NB4 (cell line): ENCODE measurements around the gene MEGF11.

Experiments used
- MAX ChIP-seq: IDR thresholded peaks from 2 replicates; pipeline ENCODE4 v1.6.1; 2011; ENCODE audit warnings: low read depth, low read length
- POLR2A ChIP-seq: IDR thresholded peaks from 2 replicates; pipeline ENCODE4 v1.6.1; 2011; ENCODE audit warnings: mild to moderate bottlenecking; ENCODE audit not compliant: insufficient read length; ENCODE audit errors: extremely low read depth
- TF ChIP-seq, protein P1 (sequence below): IDR thresholded peaks from one replicate; pipeline ENCODE4 v1.5.1; 2012; ENCODE audit warnings: low read depth, low read length

GRCh38 chr15:65991721-65992483 lies 261.6 kb downstream of the MEGF11 start:
- TF ChIP-seq, protein P1, sequence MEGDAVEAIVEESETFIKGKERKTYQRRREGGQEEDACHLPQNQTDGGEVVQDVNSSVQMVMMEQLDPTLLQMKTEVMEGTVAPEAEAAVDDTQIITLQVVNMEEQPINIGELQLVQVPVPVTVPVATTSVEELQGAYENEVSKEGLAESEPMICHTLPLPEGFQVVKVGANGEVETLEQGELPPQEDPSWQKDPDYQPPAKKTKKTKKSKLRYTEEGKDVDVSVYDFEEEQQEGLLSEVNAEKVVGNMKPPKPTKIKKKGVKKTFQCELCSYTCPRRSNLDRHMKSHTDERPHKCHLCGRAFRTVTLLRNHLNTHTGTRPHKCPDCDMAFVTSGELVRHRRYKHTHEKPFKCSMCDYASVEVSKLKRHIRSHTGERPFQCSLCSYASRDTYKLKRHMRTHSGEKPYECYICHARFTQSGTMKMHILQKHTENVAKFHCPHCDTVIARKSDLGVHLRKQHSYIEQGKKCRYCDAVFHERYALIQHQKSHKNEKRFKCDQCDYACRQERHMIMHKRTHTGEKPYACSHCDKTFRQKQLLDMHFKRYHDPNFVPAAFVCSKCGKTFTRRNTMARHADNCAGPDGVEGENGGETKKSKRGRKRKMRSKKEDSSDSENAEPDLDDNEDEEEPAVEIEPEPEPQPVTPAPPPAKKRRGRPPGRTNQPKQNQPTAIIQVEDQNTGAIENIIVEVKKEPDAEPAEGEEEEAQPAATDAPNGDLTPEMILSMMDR, result no peak
- no peak for TF ChIP-seq MAX
- no peak for TF ChIP-seq POLR2A
